HG03139 (cell line): ENCODE results near the gene ISOC2.
"Not testable (repeated sequence)": the region's sequence is repeated elsewhere in the genome, so short reads cannot be mapped to it uniquely, and the experiment has no call there.

ENCODE experiments used
- ATAC-seq: cut with Tn5 transposase; IDR thresholded peaks from one replicate; pipeline ENCODE4 v1.9.1; 2021; ENCODE audit not compliant: unreplicated experiment

The ISOC2 gene

DNA sequence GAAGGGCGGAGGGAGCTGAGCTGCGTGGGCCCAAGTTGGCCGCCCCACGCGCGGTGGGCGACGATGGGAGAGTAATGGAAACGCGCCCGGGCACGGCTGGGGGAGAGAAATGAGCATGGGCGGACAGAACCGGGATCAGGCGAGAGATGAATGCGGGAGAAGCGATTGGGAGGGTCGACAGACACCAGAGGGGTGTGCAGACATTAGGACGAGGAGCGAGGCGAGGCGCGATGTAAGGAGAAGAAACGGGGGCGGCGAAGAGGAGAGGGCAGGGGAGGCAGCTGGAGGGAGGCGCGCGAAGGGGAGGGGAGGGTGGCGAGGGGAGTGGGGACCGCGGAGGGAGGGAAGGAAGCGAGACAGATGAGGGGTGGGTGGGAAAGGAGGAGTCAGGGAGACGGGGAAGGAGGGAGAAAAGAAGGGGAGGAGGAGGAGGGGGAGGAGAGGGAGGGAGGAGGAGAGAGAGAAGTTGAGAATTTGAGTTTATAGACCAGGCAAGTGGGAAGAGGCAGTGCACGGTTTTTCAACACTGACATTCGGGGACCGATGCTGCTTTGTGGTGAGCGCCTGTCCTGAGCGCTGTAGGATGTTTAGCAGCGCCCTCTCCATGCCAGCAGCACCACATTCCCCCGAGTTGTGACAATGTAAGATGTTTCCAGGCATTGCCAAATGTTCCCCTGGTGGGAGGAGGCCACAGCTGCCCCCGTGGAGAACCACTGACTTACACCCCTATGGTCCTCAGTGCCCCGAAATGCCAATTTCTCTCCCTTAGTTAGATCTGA is 18.2 kb downstream of the ISOC2 start, which contains the start of gene SHISA7:
SHISA7 (minus strand) TSS at position 256 of the 779 bp plus-strand sequence. CDS start 437 bp downstream, outside the sequence.
- no peak for ATAC-seq

DNA sequence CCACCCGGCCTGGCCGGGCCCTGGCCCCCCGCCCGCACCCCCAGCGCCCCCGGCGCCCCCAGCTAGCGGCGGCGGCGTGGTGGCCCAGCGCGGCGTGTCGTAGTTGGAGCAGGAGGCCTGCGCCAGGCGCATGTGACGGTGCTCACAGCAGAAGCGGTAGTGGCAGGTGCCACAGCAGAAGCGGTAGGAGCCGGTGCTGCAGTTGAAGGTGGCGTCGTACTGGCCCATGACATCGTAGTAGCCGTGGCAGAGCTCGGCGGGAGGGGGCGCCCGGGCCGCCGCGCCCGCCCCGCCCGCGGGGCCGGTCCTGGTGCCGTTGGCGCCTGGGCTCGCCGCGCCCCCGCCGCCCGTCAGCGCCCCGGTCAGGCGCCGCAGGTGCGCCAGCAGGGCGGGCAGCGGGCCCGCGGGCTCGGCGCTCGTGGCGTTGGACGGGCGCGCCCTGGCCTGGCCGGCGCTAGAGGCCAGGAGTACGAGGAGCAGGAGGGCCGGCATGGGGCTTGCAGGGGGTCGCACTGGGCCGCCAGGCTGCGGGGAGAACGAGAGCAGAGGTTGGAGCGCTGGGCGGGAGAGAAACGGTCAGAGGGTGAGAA is 19.0 kb downstream of the ISOC2 start:
- no peak for ATAC-seq

DNA sequence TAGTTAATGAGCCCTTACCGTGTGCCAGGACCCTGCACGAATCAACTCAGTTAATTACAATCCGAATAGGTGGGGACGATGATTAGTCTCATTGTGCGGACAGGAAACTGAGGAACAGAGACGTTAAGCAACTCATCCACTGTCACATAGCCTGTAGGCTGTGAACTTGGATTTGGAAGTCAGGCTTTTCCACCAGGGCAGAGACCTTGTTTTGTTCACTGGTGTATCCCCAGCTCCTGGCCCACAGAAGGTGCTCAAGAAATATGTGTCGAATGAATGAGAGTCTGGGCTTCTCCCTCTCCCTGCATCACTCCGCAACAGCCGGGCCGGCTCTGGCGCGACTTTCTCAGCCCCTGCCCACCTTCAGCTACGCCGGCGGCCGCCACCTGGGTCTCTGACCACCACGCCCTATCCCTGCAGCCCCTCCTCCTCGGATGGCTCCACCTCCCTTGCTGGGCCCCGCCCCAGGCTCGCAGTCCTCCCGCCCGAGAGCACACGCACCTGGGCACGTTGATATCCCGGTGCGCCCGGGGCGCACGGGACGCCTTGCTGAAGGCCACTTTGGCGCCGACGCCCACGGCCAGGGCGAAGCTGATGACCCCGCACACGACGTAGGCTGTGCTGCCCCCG is 19.6 kb downstream of the ISOC2 start:
- ATAC-seq: no peak

DNA sequence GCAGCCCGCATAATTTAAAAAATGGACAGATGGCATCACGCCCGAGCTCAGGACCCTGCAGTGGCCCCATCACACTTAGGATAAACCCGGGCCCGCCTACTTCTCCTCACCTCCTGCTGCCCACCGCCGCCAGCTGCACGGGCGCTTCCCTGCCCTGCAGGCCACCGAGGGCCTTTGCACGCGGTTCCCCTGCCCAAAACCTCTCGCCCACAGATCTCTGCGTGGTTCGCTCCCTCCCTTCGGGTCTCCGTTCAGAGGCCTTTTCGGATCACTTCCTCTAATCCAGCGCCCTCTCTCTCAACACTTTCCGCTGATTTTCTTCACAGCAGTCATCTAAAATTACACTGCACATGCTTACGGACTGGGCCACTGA is 20.1 kb downstream of the ISOC2 start:
- ATAC-seq: no peak

DNA sequence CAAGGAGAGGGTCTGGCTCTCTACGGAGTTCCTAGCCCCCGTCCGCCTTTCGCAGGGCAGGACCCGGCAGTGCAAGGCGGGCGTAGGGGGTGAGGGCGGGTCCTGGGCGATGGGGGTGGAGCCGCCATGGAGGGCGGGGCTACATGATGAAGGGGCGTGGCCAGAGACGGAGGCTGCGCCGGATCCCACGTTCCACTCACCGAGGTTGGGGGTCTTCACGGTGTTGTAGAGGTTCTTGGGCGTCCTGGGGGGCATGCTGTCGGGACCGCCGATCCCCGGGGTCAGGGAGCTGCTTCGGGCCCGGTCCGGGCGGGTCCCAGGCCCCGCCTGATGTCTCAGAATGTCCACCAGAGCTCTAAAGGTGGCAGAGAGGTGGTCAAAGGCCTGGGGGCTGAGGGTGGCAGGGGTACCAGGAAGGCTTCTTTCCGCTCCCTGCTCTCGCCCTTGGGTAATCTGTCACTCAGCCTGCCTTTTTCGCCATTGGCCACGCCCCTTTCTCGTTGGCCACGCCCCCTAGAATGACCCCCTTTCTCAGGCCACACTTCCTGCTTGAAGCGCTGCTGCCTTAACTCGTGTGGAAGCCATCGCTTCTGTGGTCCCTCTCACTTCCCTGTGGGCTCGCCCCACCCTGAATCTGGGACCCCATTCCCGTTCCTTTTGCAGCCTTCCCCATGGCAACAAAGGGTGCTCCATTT is 20.9 kb downstream of the ISOC2 start:
- no peak for ATAC-seq

DNA sequence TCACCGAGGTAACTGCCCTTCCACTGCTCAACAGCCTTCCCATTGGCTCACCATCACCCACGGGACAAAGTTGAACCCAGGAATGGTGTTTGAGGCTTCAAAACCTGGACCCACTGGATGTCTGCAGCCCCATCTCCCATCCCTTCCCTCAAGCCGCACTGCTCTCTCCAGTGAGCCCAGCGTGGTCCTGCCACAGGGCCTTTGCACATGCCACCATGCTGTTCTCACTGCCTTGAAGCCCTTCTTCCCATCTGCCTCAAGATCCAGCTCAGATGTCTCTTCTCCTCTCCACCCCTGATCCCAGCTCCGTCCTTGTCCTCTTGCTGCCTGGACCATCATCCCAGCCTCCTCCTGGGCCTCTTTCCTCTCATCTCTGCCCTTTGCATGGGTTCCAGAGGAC is 22.4 kb downstream of the ISOC2 start:
- no peak for ATAC-seq

DNA sequence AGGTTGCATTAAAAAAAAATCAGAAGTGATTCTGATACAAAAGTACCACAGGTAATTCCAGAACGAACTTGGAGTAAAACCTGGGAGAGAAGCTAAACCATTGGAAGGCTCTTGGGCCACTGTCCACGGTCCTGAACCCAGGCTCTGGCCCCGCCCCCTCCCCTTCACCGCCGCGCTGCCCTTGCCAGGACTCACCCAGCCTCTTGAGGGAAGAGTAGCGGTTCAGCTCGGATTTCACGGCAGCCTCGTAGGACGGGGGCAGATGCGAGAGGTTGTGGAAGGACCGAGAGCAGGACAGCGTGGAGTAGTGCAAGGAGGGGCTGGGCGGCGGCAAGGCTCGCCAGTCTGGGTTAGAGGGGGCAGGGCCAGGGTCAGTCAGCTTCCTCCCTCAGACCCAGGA is 24.0 kb downstream of the ISOC2 start:
- no peak for ATAC-seq

DNA sequence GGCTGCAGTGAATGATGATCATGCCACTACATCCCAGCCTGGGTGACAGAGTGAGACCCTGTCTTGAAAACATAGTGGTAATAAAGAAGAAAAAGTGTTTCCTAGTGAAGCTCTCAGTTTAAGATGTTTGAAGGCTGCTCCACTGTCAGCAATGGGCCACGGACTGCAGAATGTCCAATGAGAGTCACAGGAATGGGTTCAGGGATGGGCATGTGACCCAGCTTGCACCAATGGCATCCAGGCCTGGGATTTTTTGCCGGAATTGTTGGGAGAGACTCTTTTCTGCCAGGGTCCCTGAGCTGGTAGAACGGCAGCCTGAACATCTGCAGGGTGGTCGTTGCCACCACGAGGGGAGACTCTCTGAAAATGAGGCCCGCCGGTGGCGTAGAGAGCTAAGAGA is 24.6 kb downstream of the ISOC2 start:
- ATAC-seq: no peak

DNA sequence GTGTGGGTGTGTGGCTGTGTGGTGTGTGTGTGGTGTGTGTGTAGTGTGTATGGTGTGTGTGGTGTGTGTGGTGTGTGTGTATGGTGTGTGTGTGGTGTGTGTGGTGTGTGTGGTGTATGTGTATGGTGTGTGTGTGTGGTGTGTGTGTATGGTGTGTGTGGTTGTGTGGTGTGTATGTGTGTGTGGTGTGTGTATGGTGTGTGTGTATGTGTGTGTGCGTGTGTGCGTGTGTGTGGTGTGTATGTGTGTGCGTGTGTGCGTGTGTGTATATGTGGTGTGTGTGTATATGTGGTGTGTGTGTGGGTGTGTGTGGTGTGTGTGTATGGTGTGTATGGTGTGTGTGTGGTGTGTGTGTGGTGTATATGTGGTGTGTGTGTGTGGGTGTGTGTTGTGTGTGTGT is 26.4 kb downstream of the ISOC2 start:
- no peak for ATAC-seq

DNA sequence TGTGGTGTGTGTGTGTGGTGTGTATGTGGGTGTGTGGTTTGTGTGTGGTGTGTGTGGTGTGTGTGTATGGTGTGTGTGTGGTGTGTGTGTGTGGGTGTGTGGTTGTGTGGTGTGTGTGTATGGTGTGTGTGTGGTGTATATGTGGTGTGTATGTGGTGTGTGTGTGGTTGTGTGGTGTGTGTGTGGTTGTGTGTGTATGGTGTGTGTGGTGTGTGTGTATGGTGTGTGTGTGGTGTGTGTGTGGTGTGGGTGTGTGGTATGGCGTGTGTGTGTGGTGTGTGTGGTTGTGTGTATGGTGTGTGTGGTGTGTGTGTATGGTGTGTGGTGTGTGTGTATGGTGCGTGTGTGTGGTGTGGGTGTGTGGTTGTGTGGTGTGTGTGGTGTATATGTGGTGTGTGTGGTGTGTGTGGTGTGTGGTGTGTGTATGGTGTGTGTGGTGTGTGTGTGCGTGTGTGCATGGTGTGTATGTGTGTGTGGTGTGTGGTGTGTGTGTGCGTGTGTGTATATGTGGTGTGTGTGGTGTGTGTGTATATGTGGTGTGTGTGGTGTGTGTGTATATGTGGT is 27.0 kb downstream of the ISOC2 start:
- no peak for ATAC-seq

DNA sequence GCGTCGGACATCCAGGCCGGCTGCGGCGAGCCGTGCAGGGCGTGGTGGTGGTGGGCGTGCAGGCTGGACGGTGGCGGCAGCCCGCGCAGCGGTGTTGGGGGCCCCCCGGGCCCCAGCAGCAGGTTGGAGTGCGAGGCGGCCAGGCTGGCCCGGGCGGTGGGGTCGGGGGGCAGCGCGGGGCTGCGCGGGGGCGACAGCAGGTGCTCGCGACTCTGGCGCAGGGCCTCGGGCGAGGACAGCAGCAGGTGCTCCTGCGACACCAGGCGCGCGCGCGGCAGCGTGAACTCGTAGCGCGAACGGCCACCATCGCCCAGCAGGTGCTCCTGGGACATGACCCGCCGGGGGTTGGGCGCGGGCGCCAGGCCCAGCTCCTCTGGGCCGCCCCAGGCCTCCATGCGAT is 28.1 kb downstream of the ISOC2 start:
- no peak for ATAC-seq

DNA sequence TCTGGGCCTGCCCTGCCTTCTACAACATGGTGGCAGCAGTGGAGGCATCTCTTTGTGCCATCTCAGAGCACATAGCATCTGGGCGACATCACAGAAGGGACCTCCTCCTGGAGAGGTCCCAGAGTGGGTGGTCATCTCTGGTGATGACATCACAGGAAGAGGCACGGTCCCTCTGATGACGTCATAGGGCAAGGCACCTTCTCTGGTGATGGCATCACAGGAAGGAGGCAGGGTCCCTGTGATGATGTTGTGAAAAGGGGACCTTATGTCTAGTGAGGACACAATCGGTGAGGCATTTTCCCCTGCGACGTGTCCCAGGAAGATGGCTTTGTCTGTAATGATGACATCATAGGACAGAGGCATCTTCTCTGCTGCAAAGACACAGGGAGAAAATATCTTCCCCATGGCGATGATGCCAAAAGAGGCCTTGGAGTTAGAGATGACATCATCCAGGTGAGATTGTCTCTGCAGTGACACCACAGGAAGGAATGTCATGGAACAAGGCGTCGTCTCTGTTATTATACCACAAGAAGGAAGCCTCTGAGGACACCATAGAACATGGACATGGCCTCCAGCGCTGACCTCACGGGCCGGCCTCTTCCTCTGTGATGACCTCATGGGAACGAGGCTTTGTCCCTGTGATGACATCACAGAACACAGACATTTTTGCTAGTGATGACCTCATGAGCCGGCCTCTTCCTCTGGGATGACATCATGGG is 29.0 kb downstream of the ISOC2 start:
- ATAC-seq: no peak

DNA sequence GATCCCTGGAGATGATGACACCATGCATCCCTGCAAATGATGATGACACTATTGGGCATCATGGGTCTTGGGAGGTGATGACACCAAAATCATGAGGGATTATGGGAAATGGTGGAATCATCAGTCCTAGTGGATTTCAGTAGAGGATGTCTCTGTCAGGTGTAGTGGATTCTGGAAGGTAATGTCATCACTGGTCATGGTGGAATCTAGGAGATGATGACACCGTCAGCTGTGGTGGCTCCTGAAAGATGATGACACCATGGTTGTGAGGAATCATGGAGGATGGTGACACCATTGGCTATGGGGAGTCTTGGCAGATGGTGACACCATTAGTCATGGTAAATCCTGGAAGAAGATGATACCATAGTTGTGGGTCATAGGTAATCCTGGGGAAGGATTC is 30.3 kb downstream of the ISOC2 start:
- no peak for ATAC-seq

DNA sequence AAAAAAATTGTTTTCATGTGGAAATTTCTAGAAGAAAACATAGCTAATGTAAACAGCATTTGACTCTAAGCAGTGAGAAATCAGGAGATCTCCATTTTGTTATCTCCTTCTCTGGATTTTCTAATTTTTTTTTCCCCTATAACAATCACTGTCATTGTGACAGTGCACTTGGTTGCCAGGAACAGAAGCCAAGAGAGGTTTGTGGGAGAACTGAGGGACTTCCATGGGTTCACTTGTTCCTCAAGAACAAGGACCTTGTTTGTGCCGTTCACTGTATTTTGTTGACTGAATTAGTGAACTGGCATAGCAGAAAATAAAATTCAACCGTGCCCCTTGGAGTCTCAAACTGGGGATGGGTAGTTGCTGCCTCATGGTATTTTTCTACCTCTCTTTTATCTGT is 35.4 kb downstream of the ISOC2 start:
- no peak for ATAC-seq

DNA sequence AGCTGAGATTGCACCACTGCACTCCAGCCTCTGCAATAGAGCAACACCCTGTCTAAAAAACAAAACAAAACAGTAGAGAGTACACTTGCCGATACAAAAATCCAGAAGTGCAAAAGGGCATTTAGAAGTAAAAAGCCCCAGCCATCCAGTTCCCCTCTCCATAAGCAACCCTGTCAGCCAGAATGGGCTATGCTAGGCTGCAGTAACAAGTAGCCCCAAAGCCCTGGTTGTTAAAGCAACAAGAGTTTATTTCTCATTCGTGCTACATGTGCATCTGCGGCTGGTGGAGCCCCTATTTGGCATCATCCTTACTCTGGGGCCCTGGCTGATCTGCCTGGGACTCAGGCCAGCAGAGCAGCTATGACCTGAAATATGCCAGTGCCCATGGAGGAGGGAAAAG is 36.9 kb downstream of the ISOC2 start:
- no peak for ATAC-seq

DNA sequence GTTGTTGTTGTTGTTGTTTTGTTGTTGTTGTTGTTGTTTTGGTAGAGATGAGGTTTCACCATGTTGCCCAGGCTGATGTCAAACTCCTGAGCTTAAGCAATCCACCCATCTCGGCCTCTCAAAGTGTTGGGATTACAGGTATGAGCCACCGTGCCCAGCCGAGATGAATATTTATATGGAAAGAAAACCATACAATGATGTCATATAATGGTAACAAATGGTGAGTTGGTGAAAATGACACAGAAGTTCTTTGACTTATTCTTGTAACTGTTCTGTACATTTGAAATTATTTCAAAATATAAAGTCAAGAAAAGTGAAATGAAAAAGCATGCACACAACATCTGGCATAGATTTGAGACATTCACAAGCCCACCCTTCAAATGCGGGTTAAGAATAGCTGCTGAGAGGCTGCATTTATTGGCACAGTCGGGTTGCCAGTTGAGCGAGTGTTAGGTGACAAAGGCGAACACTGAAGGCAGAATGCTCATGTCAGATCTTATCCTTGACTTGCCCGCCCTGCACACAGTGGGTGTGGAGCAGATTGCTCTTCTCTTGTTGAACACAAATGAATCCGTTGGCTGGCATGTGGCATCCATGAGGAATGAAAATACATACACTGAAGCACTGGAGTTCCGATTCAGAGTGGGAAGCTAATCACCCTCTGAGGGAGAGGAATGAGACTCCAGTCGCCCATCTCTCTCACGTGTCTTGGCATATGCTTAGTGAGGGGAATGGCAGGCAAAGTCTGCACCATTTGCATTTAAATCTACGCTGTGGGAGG is 38.0 kb downstream of the ISOC2 start:
- no peak for ATAC-seq

DNA sequence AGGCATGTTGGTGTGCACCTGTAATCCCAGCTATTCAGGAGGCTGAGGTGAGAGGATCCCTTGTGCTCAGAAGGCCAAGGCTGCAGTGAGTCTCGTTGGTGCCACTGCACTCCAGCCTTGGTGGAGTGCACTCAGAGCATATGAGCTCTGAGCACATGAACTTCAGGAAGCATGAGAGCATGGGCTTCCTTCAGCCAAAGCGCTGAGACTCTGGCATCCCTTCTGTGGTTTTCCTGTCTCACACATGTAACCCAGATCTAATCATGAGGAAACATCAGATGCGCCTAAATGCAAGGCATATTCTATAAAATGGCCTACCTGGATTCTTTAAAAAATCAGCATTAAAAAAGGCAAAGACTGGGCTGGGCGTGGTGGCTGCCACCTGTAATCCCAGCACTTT is 40.2 kb downstream of the ISOC2 start:
- ATAC-seq: not testable (repeated sequence)

DNA sequence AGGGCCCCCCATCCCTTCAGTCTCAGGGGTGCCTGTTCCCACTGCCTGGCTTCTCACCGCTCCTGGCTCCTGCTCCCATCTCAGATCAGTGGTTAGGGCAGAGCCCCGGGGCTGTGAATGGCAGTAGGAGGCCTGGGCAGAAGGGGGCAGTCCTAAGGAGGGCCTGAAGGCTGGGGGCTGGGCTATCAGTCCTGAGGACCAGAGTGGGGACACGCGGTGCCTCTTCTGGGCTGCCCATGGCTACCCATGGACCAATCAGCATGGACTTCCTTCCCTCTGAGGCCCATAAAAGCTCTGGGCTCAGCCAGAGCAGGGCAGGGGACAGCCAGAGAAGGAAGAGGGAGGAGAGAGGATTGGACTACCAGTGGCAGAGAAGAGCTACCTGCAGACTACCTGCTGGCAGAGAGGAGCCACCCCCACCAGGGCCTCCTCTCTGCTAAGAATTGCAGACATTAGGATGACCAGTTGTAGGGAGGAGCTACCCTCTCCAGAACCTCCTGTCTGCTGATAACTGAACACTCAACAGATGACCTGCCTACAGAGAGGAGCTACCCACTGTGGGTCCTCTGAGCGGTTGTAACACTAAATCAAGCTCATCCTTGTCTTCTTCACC is 41.7 kb downstream of the ISOC2 start:
- ATAC-seq: no peak

DNA sequence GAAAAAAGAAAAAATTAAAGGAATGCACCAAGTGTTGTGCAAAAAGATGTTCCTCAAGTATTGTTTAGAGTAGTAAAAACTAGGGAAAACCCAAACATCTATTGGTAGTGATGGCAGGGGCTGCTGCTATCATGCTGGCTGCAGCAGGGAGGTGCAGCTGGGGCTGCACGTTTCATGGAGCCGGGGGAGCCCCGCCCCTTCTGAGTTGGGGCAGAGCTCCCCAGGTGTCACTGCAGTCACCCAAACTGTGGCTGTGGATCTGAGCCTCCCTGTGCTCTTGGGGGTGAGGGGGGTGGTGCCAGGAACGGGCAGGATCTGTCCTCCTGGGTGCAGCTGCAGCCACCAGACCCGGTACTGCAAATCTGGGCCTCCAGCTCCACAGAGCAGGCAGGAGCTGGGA is 42.3 kb downstream of the ISOC2 start:
- ATAC-seq: no peak

DNA sequence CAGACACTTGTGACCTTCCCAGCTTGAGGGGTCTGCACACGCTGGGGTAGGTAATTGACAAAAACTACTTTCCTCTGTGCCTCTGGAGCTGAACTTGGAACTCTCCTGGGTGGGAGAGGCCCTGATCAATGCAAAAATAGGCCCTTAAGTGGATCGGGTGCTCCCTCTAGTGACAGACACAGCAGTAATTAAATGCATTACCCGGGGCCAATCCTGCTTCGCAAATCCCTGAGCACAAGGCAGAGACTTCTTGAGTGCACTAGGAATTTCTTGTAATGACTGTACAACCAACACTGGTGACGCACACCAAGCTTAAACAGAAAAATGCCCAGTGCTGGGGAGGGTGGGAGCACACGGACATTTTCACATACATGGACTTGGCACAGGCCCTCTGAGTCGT is 43.3 kb downstream of the ISOC2 start:
- no peak for ATAC-seq
